Stimulated activated CD8-positive, alpha-beta memory T cell treated with anti-CD3 and anti-CD28 coated beads, Interleukin-7, amount 100 ng/mL, for 48 hours (primary cell): ENCODE measurements around the gene BBS5.
"Not testable (repeated sequence)": the region's sequence is repeated elsewhere in the genome, so short reads cannot be mapped to it uniquely, and the experiment has no call there.

Experiments
- DNase-seq, 2 donors: peaks; one replicate each; pipeline ENCODE4 v3.0.0-alpha.2; 2020; ENCODE audit warnings: low read depth in 1 of 2; ENCODE audit errors: extremely low read depth in 1 of 2

BBS5 gene

GRCh38 chr2:169479257-169480078 is at the start of gene BBS5:
Gene BBS5 (plus strand): TSS chr2:169479494. CDS start chr2:169479554, 60 bp downstream.
- DNase-seq, result peak; percentile 56 to 62

GRCh38 chr2:169431772-169432171 is 47.5 kb upstream of the BBS5 start:
- not testable (repeated sequence) for DNase-seq

GRCh38 chr2:169434236-169434635 is 45.1 kb upstream of the BBS5 start:
- not testable (repeated sequence) for DNase-seq

DNA sequence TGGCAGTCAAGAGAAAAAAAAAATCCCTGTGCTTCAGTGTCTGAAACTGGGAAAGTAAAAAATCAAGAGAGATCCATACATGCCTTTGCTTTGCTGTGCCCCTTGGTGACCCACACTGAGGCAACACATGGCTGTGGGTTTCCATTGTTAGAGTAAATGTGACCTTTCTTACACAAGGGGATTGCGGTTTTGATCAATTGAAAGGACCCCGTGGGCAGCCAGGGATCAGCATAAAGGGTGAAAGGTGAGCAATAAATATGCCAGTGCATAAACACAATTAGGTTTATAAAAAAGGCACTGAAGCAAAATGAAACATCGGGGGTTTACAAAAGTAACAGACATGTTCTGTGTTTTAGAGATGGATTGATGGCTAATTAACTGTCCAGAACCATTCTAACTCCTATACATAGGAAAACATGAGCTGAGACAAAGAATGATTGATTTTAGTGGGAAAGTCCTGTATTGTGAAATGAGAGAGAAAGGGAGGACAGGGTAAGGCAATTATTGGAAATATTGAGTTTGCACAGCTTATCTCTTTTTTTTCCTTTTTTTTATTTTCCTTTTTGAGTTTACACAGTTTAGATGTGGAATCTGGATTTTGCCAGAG is 40.7 kb upstream of the BBS5 start:
- DNase-seq, result no peak

DNA sequence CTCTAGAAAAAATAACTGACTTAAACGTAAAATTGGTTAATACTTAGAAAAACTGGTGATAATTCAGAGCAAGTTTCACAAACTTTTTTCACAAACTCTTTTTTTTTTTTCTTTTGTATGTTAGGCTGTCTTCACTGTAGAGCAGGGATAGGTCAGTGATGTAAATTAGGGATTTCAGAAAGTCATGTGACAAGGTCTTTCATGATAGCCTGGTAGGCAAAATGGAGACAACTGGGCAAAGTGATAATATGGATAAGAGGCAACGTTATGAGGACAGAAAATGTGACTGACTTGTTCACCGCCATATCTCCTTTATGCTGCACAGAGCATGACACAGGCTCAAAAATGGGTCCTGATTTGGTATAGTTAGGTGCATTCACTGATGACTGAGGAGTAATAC is 39.4 kb upstream of the BBS5 start:
- no peak for DNase-seq

GRCh38 chr2:169446452-169446851 is 32.8 kb upstream of the BBS5 start:
- DNase-seq, result no peak

DNA sequence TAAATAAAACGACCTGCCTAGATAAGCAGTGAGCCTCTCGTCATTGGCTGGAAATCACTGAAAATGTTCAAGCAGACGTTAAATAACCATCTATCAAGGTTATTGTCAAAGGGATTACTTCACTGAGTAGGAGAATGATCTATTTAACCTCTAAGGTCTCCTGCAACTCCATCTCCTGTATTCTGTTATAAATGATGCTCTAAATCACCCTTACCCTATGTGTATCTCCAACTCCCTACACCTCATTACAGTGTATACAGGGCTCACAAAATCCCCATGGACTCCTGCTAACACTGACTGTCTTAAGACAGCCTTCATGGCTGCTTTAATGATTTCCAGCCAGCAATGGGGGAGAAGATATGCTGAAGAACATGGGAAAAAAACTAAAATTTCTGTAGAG is 31.0 kb upstream of the BBS5 start:
- no peak for DNase-seq

- no peak for DNase-seq
Observed at GRCh38 chr2:169448865-169449264, 30.4 kb upstream of the BBS5 start.

GRCh38 chr2:169452080-169452479 is 27.2 kb upstream of the BBS5 start:
- no peak for DNase-seq

DNA sequence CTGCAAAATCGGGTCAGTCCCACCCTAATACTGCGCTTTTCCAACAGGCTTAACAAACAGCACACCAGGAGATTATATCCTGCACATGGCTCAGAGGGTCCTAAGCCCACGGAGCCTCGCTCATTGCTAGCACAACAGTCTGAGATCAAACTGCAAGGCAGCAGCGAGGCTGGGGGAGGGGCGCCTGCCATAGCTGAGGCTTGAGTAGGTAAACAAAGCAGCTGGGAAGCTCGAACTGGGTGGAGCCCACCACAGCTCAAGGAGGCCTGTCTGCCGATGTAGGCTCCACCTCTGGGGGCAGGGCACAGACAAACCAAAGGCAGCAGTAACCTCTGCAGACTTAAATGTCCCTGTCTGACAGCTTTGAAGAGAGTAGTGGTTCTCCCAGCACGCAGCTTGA is 26.2 kb upstream of the BBS5 start:
- DNase-seq, result not testable (repeated sequence)

DNA sequence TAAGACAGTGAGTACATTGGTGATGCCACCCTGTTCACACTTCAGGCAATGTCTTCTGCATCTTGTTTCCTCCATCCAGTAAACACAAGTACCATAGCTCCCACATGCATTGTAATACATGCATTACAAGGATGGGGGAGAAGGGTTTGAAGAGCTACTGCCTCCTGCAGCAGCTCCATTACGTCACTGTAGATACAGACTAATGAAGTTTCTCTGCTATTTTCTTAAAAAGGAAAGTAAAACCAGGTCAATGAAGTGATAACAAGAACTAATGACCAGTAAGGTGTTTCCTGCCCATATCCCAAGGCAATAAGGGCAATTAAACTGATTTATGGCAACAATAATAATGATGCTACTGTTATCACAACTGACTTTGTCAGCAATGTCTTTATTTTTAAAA is 18.2 kb upstream of the BBS5 start:
- no peak for DNase-seq

DNA sequence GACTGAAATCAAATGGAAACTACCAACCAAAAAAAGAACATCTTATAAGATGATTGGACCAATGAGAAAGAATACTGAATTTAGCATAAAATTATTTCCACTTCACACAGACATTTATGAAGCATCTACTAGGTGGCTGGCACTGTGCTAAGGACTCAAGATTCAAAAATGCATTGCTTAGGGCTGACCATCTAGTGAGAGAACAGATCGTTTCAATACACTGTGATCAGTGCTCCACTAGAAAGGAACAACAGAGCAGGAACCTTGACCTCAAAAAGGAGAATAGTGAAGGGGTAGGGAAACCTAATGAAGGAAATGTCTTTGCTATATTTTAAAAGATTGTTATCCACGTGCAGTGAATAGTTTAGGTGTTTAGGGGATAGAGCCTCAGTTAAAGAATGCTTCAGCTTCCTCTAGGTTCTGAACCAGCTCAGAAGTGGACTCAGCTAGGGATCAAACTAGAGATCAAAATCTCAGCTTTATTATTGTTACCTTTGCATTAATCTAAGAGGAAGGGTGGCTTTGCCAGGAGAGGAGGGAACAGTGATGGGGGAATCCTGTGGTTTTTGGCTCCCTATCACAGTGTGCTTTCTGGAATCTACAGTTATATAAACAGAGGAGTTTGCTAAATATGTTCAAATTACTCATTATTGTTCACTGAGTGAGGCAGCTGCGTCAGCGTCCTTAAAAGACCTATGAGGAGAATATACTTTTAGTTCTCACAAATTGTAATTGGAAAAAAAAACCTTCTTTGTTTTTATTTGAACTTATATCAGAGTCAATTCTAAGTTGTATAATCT is 16.2 kb upstream of the BBS5 start:
- DNase-seq, result no peak

GRCh38 chr2:169464466-169464865 is 14.8 kb upstream of the BBS5 start:
- no peak for DNase-seq

GRCh38 chr2:169464882-169465281 is 14.4 kb upstream of the BBS5 start:
- no peak for DNase-seq

- DNase-seq, result no peak
Observed at GRCh38 chr2:169468841-169469240, 10.5 kb upstream of the BBS5 start.

- no peak for DNase-seq
Observed at GRCh38 chr2:169469952-169470572, 9.2 kb upstream of the BBS5 start.

DNA sequence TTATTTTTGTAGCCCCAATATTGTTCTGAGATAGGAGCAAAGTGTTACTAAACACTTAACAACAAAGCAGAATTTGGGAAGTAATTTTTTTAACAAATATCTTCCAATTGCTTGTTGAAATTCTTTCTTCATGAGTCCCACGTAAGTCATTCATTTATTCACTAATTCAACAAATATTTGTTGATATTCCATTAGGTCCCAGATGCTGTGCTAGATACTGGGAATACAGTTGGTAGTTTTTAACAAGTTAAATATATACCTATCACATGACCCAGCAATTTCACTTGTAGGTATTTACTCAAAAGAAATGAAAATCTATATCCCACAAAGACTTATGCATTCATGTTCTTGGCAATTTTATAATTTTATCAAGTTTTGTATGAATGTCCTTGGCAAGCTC is 7.0 kb upstream of the BBS5 start:
- no peak for DNase-seq

GRCh38 chr2:169476459-169476858 is 2.8 kb upstream of the BBS5 start:
- DNase-seq, result no peak

GRCh38 chr2:169478339-169478738 is 955 bp upstream of the BBS5 start:
- no peak for DNase-seq

GRCh38 chr2:169478745-169479256 is 493 bp upstream of the BBS5 start:
- DNase-seq, result no peak

DNA sequence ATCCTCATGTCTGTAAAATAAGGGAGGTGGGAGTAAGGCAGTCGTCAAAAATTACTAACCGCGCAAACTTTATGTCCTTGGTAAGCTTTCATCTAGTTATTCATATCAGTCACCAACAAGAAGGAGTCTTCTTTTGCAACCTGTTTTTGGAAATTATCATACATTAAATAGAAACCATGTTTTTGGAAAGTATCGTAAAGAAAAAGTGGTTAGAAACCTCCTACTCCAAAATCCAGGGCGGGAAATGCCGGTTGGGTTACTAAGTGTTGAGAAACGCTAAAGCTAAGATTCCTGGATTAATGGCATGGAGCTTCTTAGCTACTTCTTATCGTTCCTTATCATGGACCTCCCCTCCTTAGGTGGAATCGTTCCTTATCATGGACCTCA is 778 bp downstream of the BBS5 start:
- no peak for DNase-seq
